ENCODE data around the gene PNPLA4.

PNPLA4 gene

DNA sequence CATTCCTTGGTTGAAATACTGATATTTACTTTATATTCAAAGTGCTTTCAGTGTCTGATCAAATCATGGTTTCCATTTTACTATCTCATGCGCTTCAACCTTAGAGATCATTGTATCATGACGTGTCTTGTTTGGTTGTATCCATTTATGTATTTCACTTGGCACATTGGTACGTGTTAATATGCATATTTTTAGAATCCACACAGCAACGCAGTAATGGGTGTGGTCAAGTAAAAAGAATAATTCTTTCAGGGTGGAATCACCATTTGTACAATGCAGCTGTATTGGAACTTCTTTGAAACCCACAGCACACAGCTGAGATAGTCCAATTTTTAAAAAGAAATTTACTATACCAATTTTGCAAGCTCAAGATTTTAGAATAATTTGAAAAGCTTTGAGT is 55.2 kb downstream of the PNPLA4 start:
- no peak for DNase-seq (ENCODE audit: low spot score)

DNA sequence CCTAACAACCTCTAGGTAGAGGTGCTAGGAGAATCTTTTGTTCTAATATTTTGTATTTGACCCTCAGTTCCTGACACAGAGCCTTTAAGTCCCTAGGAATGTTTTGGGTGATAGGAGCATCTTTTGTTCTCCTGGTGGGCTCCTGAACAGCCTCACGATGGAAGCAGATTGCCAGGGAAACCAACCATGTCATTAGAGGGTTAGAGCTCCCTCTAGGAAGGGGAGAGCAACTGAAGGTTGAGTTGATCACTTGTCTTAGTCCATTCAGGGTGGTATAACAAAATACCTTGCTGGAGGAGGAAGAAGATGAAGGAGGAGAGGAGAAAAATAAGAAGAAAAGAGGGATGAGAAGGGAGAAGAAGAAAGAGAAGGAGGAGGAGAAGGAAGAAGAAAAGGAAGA is 75.0 kb downstream of the PNPLA4 start:
- no peak for DNase-seq (ENCODE audit: low spot score)

Measured in LoVo (cell line).